ENCODE results near the gene SPP1.

The SPP1 gene

DNA sequence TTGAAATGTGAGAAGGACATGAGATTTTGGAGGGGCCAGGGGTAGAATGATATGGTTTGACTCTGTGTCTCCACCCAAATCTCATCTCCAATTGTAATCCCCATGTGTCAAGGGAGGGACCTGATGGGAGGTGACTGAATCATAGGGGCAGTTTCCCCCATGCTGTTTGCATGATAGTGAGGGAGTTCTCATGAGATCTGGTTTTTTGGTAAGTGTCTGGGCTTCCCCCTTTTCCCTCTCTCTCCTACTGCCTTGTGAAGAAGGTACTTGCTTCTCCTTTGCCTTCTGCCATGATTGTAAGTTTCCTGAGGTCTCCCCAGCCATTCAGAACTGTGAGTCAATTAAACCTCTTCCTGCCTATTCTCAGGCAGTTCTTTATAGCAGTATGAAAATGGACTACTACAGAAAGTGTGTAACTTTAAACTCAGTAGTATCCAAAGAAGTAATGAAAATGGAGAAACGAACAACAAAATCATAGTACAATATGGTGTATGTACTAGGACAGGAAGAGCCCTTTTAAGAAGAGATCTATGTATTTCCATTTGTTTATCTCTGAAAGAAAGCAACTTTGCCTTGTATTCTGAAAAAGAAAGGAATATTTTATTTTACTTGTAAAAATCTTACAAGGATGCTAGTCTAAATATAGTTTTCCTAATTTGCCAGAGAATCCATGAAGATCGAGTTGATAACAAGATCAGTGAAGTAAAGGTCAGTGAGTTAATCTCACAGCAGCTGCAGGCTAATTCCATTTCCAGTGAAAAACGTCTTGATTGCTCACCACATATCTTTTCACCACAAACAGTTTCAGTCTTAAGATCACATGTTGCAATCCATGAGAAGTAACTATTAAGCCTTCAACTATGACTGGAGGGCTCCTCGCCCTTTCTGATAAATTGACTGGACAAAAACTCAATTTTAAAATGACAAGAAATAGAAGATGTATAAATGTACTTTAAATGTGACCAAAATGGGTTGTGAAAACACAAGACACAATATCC, 52.4 kb downstream of the SPP1 start:
- no peak overlapping the region for H3K9ac ChIP-seq (ENCODE audit: insufficient read length)
- H3K36me3 ChIP-seq (ENCODE audit: insufficient read depth, low read length) = peaks cover 37% of the 10 kb centered on the region
- no peak for TF ChIP-seq FOXP2 (optimal IDR thresholded peaks at IDR 0.05; ENCODE audit: control extremely low read depth, extremely low read length, insufficient read depth)
- TF ChIP-seq POLR2AphosphoS5 (IDR thresholded peaks at IDR 0.05; ENCODE audit: borderline replicate concordance, low read depth, low read length) = no peak
- TF ChIP-seq EZH2 (IDR thresholded peaks at IDR 0.05) = no peak
- peaks cover 7% of the 10 kb centered on the region; the same call in 1 of the 2 replicates for H3K9me3 ChIP-seq (ENCODE audit: low read depth, low read length)
- no peak overlapping the region for H3K27ac ChIP-seq
- no peak overlapping the region for H3K4me3 ChIP-seq
- DNase-seq (ENCODE audit: low read depth, low spot score) = no peak

DNA sequence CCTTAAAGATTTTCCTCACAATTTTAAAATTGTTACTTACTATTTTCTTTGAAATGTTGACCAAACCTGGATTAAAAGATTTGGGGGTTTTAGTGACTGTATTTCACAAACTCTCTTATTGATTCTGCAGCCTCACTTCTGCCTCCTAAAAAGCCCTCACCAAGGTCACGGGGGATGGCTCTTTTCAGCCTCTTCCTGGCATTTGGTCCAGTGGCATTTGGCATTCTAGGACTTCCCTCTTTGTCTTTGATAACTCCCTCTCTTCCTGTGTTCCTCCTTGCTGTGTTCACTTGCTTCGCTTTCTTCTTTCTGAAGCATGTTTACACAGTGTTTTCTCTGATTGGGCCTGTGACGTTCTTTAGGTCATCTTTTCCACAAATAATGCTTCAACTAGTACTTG, 53.4 kb downstream of the SPP1 start:
- TF ChIP-seq POLR2AphosphoS5 (IDR thresholded peaks at IDR 0.05; ENCODE audit: borderline replicate concordance, low read depth, low read length) (no peak), FOXP2 (optimal IDR thresholded peaks at IDR 0.05; ENCODE audit: control extremely low read depth, extremely low read length, insufficient read depth) (no peak), EZH2 (IDR thresholded peaks at IDR 0.05) (no peak)

DNA sequence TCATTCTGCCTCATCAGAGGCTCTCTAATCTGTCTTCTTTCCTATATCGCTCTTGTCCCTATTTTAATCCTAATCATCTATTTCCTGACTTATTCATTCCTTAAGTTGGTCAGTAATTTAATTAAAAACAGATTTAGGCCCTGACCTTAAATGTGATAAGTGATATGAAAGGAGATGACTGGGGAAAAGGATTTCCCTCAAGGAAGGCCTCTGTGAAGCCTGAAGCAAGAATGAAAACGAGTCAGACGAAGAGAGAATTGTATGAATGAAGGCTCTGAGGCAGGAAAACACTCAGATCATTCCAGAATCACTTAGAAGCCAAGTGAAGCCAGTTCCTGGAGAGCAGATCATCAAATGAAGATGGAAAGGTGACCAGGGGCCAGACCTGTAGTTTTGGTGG, 54.0 kb downstream of the SPP1 start:
- Histone ChIP-seq H3K9me3 (ENCODE audit: low read depth, low read length) (no peaks in the 10 kb centered on the region; the same call in 1 of the 2 replicates), H3K9ac (ENCODE audit: insufficient read length) (no peak overlapping the region), H3K27ac (no peak overlapping the region), H3K4me3 (no peak overlapping the region), H3K36me3 (ENCODE audit: insufficient read depth, low read length) (peaks cover 26% of the 10 kb centered on the region)
- DNase-seq (ENCODE audit: low read depth, low spot score) = no peak
- no peak for TF ChIP-seq EZH2 (IDR thresholded peaks at IDR 0.05)
- no peak for TF ChIP-seq POLR2AphosphoS5 (IDR thresholded peaks at IDR 0.05; ENCODE audit: borderline replicate concordance, low read depth, low read length)
- TF ChIP-seq FOXP2 (optimal IDR thresholded peaks at IDR 0.05; ENCODE audit: control extremely low read depth, extremely low read length, insufficient read depth) = no peak

More for the DNA sequence above, 53.4 kb downstream of the SPP1 start:
- no peak for DNase-seq (ENCODE audit: low read depth, low spot score)
- Histone ChIP-seq H3K9ac (ENCODE audit: insufficient read length) (no peak overlapping the region), H3K4me3 (no peak overlapping the region), H3K9me3 (ENCODE audit: low read depth, low read length) (peaks cover 1% of the 10 kb centered on the region; the same call in 1 of the 2 replicates), H3K27ac (no peak overlapping the region), H3K36me3 (ENCODE audit: insufficient read depth, low read length) (peaks cover 29% of the 10 kb centered on the region)

DNA sequence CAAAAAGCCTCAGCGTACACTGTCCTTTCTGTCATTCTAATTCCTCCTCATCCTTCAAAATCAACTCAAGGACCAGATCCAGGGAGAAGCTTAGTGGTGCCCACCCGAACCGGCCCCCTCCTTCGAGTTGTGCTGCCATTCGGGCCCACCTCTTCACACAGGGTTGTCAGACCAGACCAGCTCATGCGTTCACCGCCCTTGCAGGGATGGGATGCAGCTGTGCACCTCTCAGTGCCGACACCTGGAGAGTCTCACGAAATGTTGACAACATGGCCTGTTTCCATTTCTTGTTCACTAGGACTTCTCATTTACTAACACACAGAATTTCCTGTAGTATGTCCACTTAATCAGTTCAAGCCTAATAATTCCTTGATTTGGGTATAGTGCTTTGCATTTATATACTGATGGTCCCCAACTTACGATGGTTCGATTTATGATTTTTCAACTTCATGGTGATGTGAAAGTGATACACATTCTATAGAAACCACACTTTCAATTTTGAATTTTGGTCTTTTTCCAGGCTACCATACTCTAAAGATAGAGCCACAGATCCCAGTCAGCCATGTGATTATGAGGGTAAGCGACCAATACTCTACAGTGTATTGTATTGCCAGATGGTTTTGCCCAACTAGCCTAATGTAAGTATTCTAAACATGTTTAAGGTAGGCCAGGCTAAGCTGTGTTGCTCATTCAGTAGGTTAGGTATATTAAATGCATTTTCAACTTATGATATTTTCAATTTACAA, 55.2 kb downstream of the SPP1 start:
- H3K4me3 ChIP-seq = no peak overlapping the region
- H3K9me3 ChIP-seq (ENCODE audit: low read depth, low read length) = no peaks in the 10 kb centered on the region; the same call in 1 of the 2 replicates
- no peak overlapping the region for H3K27ac ChIP-seq
- TF ChIP-seq EZH2 (IDR thresholded peaks at IDR 0.05) = no peak
- no peak for TF ChIP-seq POLR2AphosphoS5 (IDR thresholded peaks at IDR 0.05; ENCODE audit: borderline replicate concordance, low read depth, low read length)
- TF ChIP-seq FOXP2 (optimal IDR thresholded peaks at IDR 0.05; ENCODE audit: control extremely low read depth, extremely low read length, insufficient read depth) = no peak
- peaks cover 21% of the 10 kb centered on the region for H3K36me3 ChIP-seq (ENCODE audit: insufficient read depth, low read length)
- no peak overlapping the region for H3K9ac ChIP-seq (ENCODE audit: insufficient read length)
- DNase-seq (ENCODE audit: low read depth, low spot score) = no peak

Data from SK-N-MC (cell line).